Measurements from ENCODE around the gene CHST13.

Gene CHST13

DNA sequence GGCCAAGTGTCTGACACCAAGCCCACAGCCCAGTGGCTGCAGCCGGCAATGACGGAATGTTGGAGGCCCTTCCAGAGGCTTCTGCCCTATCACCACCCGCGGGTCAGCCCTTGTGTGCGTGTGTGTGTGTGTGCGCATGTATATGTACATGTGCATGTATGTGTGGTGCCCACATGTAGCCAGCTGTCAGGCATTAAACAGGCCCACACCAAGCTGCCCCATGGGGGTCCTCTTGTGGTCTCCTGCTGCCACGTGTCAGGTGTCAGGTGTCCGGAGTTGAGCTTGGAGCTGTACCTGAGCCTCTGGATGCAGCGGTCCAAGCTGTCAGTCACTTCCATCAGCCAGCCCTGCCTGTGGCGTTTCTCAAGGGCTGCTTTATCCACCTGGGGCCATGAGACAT, 20.3 kb upstream of the CHST13 start:
- no peak overlapping the region for H3K9ac ChIP-seq (ENCODE audit: low read depth, low read length)
- no peaks in the 10 kb centered on the region for H3K9me3 ChIP-seq (ENCODE audit: insufficient read depth, low read length, severe bottlenecking)
- no peak overlapping the region for H3K27ac ChIP-seq (ENCODE audit: low read length)
- ATAC-seq (ENCODE audit: insufficient read depth, low read depth) (no peak), DNase-seq (no peak)
- no peak overlapping the region for H3K4me3 ChIP-seq (ENCODE audit: low read depth in 1 of 2, low read length in 2 of 2)
- H3K4me2 ChIP-seq (ENCODE audit: insufficient read depth, low read length) = no peak overlapping the region
- H3K27me3 ChIP-seq (ENCODE audit: insufficient read depth, low read length, poor library complexity) = no peaks in the 10 kb centered on the region
- no peaks in the 10 kb centered on the region for H3K79me2 ChIP-seq (ENCODE audit: insufficient read depth, low read length)
- H3K4me1 ChIP-seq (ENCODE audit: insufficient read depth, low read length) = peaks cover 7% of the 10 kb centered on the region
- no peak for TF ChIP-seq EZH2 (IDR thresholded peaks at IDR 0.05; ENCODE audit: borderline replicate concordance, low read depth, low read length, severe bottlenecking)
- no peak for TF ChIP-seq CTCF (IDR thresholded peaks at IDR 0.05; ENCODE audit: borderline replicate concordance, extremely low read depth, low read length, poor library complexity, severe bottlenecking)
- no peak overlapping the region for H2AFZ ChIP-seq (ENCODE audit: low read depth, low read length)
- no peaks in the 10 kb centered on the region for H4K20me1 ChIP-seq (ENCODE audit: insufficient read depth, low read length)
- no peaks in the 10 kb centered on the region for H3K36me3 ChIP-seq (ENCODE audit: insufficient read depth, low read length)

DNA sequence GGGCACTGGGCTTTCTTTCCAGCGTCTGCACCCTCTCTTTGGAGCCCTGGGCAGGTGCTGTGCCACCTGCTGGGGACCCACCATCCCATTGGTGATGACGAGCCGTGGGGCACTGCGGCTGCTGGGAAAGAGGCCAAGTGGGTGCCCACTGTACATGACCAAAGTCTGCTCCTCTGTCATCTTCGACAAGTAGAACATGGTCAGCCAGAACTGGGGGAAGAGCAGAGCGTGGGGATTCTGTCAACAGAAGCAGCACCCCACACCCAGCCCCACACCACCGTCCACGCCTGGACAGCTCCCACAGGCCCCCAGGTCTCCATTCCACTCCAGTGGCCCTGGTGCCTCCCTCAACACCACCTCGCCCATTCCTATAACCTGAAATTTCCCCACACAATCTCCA, 16.1 kb upstream of the CHST13 start:
- Histone ChIP-seq H4K20me1 (ENCODE audit: insufficient read depth, low read length) (no peaks in the 10 kb centered on the region), H3K9me3 (ENCODE audit: insufficient read depth, low read length, severe bottlenecking) (no peaks in the 10 kb centered on the region), H3K27ac (ENCODE audit: low read length) (no peak overlapping the region), H3K4me1 (ENCODE audit: insufficient read depth, low read length) (no peaks in the 10 kb centered on the region), H3K9ac (ENCODE audit: low read depth, low read length) (no peak overlapping the region), H2AFZ (ENCODE audit: low read depth, low read length) (no peak overlapping the region), H3K79me2 (ENCODE audit: insufficient read depth, low read length) (no peaks in the 10 kb centered on the region), H3K4me2 (ENCODE audit: insufficient read depth, low read length) (no peak overlapping the region), H3K4me3 (ENCODE audit: low read depth in 1 of 2, low read length in 2 of 2) (no peak overlapping the region), H3K36me3 (ENCODE audit: insufficient read depth, low read length) (no peaks in the 10 kb centered on the region), H3K27me3 (ENCODE audit: insufficient read depth, low read length, poor library complexity) (no peaks in the 10 kb centered on the region)
- TF ChIP-seq CTCF (IDR thresholded peaks at IDR 0.05; ENCODE audit: borderline replicate concordance, extremely low read depth, low read length, poor library complexity, severe bottlenecking) = no peak
- no peak for TF ChIP-seq EZH2 (IDR thresholded peaks at IDR 0.05; ENCODE audit: borderline replicate concordance, low read depth, low read length, severe bottlenecking)
- ATAC-seq (ENCODE audit: insufficient read depth, low read depth) = no peak
- DNase-seq = no peak

DNA sequence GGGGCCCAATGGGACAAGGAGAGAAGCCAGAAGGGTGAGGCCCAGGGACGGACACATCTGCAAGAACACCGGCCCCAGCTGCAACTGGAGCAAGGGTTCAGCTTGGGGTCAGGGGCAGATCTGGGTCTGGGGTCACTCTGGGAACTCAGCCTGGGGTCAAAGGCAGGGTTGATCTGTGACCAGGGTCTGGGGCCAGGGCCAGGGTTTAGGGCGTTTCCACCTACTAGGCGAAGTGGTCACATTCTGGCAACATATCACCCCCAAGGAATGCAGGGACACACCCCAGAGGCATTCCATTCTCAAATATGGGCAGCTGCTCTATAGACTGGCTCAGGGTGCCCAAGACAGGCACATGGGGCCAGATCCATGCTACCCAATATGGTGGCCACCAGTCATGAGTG, 15.4 kb upstream of the CHST13 start:
- no peak for TF ChIP-seq EZH2 (IDR thresholded peaks at IDR 0.05; ENCODE audit: borderline replicate concordance, low read depth, low read length, severe bottlenecking)
- TF ChIP-seq CTCF (IDR thresholded peaks at IDR 0.05; ENCODE audit: borderline replicate concordance, extremely low read depth, low read length, poor library complexity, severe bottlenecking) = no peak
- ATAC-seq (ENCODE audit: insufficient read depth, low read depth) = no peak
- Histone ChIP-seq H2AFZ (ENCODE audit: low read depth, low read length) (no peak overlapping the region), H3K9me3 (ENCODE audit: insufficient read depth, low read length, severe bottlenecking) (no peaks in the 10 kb centered on the region), H3K4me3 (ENCODE audit: low read depth in 1 of 2, low read length in 2 of 2) (no peak overlapping the region), H3K79me2 (ENCODE audit: insufficient read depth, low read length) (no peaks in the 10 kb centered on the region), H3K36me3 (ENCODE audit: insufficient read depth, low read length) (no peaks in the 10 kb centered on the region), H3K27ac (ENCODE audit: low read length) (no peak overlapping the region), H3K27me3 (ENCODE audit: insufficient read depth, low read length, poor library complexity) (no peaks in the 10 kb centered on the region), H4K20me1 (ENCODE audit: insufficient read depth, low read length) (no peaks in the 10 kb centered on the region), H3K4me2 (ENCODE audit: insufficient read depth, low read length) (no peak overlapping the region), H3K4me1 (ENCODE audit: insufficient read depth, low read length) (no peaks in the 10 kb centered on the region), H3K9ac (ENCODE audit: low read depth, low read length) (no peak overlapping the region)
- no peak for DNase-seq
